Omental fat pad (tissue), 4 donors: Measurements from ENCODE around the gene PRODH2. TPM values are rescaled to one million over a fixed set of nuclear protein-coding genes. Genes with fewer than 3 reads are reported as not detected.
A peak's percentile ranks its signal among the peaks of the same experiment; 100 is the strongest.
"Not testable (repeated sequence)": the region's sequence is repeated elsewhere in the genome, so short reads cannot be mapped to it uniquely, and the experiment has no call there.

ENCODE experiments used
- ATAC-seq: fragments of 150-250 bp; one replicate; pipeline ENCODE4 v1.9.1; 2016; ENCODE audit warnings: mild to moderate bottlenecking, moderate library complexity; ENCODE audit not compliant: low FRiP score
- DNase-seq: peaks from one replicate; pipeline ENCODE4 v3.0.0-alpha.2; 2019; ENCODE audit warnings: low spot score
- total RNA-seq, 4 donors: library from RNA; depleted of rRNA; stranded (reverse); fragments of >200 nt; gene quantifications; one replicate each; pipeline ENCODE4 v1.1.0, GENCODE V29; 2016
- TF ChIP-seq, protein P1 (sequence below), 3 donors: fragments of 450-650 bp; IDR thresholded peaks; one replicate each; pipeline ENCODE4 v1.5.1; 2016 to 2017; ENCODE audit warnings: antibody characterized with exemption in 3 of 3, mild to moderate bottlenecking in 3 of 3, moderate library complexity in 2 of 3

PRODH2 gene
- total RNA-seq, 4 donors from 2014 or later = not detected

DNA sequence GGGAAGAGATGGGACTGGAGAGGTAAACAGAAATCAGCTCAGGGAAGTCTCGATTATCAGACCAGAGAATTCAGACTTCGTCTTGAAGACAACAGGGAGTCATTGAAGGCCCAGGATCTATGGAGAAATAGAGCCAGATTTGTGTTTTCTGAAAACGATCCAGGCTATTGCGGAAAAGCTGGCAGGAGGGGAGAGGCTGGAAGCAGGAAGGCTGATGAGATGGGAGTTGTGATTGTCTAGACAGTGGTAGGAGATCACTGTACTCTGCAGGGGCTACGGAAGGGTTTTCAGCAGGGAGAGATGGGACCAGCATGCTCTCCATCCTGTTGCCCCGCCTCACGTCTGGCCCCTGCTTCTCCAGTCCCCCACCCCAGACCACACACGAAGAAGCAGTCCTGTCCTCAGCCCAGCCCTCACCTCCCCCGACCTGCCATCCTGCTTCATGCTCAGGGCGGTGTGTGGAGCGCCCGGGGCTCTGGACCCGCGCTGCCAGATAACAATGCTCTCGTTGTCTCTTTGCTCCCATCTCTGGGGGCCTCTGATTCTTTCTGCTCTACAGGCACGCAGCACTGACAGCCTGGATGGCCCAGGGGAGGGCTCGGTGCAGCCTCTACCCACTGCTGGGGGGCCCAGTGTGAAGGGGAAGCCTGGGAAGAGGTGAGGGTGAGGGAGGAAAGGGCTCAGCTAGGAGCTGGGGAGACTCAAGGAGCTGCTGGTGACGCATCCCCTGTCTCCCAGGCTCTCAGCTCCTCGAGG is 35.4 kb downstream of the PRODH2 start:
- no peak for ATAC-seq
- no peak for DNase-seq
- TF ChIP-seq, protein P1, sequence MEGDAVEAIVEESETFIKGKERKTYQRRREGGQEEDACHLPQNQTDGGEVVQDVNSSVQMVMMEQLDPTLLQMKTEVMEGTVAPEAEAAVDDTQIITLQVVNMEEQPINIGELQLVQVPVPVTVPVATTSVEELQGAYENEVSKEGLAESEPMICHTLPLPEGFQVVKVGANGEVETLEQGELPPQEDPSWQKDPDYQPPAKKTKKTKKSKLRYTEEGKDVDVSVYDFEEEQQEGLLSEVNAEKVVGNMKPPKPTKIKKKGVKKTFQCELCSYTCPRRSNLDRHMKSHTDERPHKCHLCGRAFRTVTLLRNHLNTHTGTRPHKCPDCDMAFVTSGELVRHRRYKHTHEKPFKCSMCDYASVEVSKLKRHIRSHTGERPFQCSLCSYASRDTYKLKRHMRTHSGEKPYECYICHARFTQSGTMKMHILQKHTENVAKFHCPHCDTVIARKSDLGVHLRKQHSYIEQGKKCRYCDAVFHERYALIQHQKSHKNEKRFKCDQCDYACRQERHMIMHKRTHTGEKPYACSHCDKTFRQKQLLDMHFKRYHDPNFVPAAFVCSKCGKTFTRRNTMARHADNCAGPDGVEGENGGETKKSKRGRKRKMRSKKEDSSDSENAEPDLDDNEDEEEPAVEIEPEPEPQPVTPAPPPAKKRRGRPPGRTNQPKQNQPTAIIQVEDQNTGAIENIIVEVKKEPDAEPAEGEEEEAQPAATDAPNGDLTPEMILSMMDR (IDR thresholded peaks at IDR 0.05) = no peak

DNA sequence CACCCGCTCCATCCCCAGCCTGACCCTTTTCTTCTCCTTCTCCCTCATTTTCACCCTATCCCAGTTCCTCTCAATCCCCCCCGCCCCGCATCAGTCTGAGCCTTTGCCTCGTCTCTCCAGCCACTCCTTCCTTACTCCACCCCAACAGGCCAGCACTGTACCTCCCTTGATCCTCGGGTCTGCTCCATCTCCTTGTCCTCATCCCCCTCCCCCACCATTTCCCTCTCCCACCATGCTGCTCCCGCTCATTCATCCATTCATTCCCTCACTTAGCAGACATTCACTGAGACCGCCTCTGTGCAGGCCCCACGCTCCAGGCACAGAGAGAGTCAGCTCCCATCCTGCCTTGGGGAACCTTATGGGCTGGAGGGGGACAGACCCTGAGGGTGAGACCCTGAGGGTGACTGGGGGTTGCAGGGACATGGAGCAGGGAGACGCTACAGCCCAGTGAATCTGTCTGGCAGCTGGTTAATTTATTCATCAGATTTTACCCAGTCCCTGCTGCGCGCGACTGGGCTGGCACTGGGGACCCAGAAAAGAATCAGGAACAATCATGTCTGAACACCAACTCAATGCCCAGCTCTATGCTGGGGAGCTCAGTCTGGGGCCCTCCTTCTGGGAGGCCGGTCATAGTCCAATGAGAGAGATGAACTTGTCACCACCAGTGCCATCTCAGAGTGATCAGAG is 36.4 kb downstream of the PRODH2 start:
- DNase-seq (no peak), ATAC-seq (no peak)
- TF ChIP-seq, protein P1 (IDR thresholded peaks at IDR 0.05) = no peak

DNA sequence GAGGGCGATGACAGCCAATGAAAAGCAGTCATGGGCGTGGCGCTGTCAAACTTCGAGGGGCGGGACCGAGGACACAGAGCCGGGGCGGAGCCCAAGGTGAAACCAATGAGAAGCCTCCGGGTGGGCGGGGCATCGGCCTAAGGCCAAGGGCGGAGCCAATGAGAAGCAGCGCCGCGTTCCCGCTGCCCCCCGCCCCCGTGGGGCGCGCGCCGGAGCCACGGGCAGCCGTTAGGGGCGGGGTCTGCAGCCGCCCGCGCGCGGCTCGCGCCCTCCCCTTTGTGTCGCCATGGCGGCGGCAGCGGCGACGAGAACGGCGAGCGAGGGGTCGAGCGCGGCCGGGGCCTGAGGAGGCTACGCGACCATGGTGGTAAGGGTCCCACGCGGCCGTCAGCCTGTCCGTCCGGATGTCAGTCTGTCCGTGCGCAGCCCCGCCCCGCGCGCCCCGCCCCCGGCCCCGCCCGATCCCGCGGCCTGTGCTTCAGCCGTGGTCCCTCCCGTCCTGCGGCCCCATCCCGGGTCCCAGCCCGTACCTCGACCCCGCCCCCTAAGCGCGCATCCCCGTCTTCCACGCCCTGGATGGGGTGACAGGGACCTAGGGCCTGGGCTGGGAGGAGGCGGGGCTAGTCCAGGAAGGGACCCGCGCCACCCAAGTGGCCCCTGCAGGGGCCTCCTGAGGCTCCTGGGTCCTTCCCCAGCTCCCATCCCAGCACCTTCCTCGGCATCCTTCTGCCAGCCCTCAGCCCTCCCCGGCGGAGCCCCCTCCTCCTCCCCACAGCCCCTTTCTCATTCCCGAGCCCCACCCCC is 37.1 kb downstream of the PRODH2 start, which contains the start of gene ARHGAP33:
TSS of gene ARHGAP33 (plus strand) at position 267 of the 804 bp plus-strand sequence. CDS start at position 362, 95 bp downstream.
- ATAC-seq = peak; percentile 98
- TF ChIP-seq, protein P1 (IDR thresholded peaks at IDR 0.05) = no peak
- peak; percentile 98 for DNase-seq

DNA sequence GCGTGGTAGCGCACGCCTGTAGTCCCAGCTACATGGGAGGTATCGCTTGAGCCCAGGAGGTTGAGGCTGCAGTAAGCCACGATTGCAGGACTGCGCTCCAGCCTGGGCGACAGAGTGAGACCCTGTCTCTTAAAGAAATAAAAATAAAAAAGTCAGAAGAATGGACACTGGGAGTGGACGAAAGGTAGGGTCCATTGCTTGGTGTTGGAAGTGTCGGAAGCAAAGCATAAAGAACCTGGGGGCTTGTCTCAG is 37.7 kb downstream of the PRODH2 start:
- peak; percentile 9 for ATAC-seq

DNA sequence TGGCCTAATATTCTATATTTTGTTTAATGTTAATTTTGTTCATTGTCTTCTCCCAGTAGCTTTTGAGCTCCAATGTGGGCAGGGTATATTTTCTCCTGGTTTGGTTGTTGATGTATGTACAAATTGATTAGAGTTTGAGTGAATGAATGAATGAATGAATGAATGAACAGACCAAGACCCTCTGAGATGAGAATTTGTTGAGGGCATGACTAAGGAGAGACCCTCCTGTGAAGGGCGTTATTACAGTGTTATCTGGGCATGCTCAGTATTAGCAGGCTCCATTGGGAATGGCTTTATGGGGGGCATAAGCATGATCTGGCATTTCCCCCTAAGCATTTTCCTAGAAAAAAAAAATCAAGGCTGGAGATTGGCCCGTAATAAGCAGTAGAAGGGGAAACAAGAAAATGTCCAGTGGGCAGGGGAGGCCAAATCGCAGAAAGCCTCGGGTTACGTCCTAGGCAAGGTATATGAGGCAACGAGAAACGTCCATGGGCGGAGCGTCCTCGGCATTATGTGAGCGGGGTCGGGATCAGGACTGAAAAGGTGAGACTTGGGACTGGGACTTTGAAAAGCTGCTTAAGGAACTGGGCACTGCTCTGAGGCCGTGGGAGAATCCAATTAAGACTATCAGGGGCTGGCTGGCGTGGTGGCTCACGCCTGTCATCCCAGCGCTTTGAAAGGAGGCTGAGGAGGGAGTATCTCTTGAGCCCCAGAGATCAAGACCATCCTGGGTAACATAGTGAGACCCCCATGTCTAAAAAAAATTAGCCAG is 38.2 kb downstream of the PRODH2 start:
- DNase-seq (no peak), ATAC-seq (no peak)
- TF ChIP-seq, protein P1 (IDR thresholded peaks at IDR 0.05) = no peak

More for the DNA sequence above, 37.7 kb downstream of the PRODH2 start:
- no peak for DNase-seq
- TF ChIP-seq, protein P1 (IDR thresholded peaks at IDR 0.05) = no peak

DNA sequence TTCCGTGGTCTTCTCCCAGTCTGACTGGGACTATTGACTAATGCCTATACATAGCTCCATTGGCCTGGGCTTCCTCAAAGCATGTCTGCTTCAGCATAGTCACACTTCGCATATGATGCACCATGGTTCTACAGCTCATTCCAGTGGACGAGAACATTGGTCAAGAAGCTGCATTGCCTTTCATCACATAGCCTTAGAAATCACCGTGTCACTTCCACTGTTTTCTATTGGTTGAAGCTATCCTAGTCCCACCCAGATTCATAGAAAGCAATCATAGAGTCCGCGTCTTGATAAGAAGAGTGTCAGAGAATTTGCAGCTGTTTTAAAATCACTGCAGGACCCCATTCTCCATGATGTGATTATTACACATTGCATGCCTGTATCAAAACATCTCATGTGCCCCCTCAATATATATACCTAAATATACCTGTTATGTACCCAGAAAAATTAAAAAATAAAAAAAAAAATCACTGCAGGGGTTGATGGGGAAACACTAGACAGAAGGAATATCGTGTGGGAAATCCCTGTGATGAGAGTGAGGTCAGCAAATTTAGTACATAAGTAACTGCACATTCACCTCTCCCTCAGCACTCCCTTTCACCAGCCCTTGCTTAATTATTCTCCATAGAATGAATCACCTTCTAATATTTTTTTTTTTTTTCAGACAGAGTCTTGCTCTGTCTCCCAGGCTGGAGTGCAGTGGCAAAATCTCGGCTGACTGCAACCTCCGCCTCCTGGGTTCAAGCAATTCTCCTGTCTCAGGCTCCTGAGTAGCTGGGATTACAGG is 39.4 kb downstream of the PRODH2 start:
- TF ChIP-seq, protein P1 (IDR thresholded peaks at IDR 0.05) = no peak
- no peak for DNase-seq
- no peak for ATAC-seq

DNA sequence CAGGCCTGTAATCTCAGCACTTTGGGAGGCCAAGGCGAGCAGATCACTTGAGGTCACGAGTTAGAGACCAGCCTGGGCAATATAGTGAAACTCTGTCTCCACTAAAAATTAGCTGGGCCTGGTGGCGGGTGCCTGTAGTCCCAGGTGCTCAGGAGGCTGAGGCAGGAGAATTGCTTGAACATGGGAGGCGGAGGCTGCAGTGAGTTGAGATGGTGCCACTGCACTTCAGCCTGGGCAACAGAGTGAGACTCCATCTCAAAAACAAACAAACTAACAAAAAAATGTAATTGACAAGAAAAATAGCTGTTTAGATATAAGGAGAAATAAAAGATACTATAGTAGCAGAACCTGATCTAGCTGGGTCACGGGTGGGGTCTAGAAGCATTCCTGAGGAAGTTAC is 40.3 kb downstream of the PRODH2 start:
- ATAC-seq, DNase-seq: not testable (repeated sequence)
